Measurements from ENCODE around the gene GOLPH3.
"Not testable (repeated sequence)": the region's sequence is repeated elsewhere in the genome, so short reads cannot be mapped to it uniquely, and the experiment has no call there.

GOLPH3 gene

DNA sequence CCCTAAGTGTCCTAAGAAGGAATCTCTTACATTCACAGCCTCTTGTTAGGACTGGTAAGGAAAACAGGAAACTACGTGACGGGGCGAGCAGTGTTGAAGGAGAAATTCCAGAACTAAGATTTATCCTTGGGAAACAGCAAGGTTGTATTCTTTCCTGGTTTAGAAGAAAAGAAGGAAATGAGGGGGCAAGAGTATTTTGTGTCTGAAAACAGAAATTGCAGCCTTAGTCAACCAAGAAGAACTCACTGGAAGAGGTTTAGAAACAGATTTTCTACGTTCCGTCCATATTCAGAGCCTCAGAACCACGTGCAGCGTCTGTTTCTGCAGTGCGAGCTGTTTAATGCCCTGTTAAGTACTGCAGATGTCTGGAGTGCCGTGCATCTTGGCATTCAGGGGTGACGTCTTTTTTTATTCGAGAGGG lies 75.2 kb downstream of the GOLPH3 start:
- no peak for DNase-seq (ENCODE audit: low spot score)

- no peak for DNase-seq (ENCODE audit: low spot score)
Observed at GRCh38 chr5:32098291-32098690, 75.8 kb downstream of the GOLPH3 start.

DNA sequence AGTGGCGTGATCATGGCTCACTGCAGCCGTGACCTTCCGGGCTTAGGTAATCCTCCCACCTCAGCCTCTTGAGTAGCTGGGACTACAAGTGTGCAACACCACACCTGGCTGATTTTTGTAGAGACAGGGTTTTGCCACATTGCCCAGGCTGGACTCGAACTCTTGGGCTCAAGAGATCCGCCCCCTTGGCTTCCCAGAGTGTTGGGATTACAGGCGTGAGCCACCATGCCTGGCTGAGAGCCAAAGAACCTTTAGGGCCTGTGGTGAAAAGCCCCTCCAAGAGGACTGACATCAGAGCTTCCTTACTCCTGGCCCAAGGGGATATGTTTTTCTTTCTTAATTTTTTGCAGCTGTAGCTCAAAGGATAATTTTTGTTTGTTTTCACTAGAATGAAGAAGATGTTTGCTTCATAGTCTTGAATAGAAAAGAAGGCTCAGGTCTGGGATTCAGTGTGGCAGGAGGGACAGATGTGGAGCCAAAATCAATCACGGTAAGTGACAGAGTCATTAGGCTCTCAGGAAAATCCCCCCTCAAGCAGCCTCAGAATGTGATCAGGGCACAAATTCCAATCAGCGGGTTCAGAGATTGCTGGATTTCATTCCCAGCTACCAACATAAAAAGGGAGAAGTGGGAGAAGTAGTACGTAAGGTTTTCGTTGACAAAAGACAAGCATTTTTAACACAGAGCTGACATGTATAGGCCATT lies 77.1 kb downstream of the GOLPH3 start:
- no peak for DNase-seq (ENCODE audit: low spot score)

DNA sequence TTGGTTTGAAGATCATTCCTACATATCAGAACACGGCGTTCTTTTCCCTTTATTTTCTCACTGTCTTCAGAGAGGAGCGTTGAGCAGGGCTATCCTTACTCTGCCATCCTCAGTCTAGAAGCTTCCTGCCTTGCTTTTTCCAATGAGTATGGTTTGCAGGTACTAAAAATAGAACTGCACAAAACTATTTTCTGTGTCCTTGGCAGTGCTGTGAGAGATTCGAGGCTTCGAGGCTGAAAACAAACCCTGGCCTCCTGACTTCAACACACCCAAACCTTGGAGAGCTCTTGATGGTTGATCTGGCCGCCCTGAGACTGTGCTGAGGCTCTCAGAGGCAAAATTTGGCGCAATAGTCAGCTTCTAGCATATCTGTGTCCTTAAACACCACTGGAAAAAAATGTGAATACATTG lies 78.9 kb downstream of the GOLPH3 start:
- DNase-seq (ENCODE audit: low spot score): no peak

DNA sequence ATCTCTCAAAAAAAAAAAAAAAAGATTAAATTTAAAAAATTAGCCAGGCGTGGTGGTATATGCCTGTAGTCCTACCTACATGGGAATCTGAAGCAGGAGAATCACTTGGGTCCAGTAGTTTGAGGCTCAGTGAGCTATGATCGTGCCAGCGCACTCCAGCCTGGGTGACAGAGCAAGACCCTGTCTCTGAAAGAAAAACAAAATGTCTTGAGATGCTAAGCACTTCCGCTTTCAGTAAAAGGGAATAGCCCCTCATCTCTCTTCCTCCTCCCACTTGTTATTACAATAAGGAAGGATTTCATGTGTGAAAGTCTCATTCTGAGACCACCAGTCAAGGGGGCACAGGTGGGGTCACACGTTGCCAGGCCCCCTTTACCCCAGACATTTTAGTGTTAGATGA lies 79.4 kb downstream of the GOLPH3 start:
- no peak for DNase-seq (ENCODE audit: low spot score)

GRCh38 chr5:32092938-32093812 lies 80.9 kb downstream of the GOLPH3 start:
- DNase-seq (ENCODE audit: low spot score): peak; percentile 70

DNA sequence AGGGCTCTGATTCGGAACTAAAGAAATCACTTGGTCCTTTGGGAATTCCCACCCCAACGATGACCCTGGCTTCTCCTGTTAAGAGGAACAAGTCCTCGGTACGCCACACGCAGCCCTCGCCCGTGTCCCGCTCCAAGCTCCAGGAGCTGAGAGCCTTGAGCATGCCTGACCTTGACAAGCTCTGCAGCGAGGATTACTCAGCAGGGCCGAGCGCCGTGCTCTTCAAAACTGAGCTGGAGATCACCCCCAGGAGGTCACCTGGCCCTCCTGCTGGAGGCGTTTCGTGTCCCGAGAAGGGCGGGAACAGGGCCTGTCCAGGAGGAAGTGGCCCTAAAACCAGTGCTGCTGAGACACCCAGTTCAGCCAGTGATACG lies 83.4 kb downstream of the GOLPH3 start:
- DNase-seq (ENCODE audit: low spot score): no peak

DNA sequence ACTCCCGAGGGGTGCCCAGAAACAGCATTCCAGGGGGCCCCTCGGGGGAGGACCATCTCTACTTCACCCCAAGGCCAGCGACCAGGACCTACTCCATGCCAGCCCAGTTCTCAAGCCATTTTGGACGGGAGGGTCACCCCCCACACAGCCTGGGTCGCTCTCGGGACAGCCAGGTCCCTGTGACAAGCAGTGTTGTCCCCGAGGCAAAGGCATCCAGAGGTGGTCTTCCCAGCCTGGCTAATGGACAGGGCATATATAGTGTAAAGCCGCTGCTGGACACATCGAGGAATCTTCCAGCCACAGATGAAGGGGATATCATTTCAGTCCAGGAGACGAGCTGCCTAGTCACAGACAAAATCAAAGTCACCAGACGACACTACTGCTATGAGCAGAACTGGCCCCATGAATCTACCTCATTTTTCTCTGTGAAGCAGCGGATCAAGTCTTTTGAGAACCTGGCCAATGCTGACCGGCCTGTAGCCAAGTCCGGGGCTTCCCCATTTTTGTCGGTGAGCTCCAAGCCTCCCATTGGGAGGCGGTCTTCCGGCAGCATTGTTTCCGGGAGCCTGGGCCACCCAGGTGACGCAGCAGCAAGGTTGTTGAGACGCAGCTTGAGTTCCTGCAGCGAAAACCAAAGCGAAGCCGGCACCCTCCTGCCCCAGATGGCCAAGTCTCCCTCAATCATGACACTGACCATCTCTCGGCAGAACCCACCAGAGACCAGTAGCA lies 83.9 kb downstream of the GOLPH3 start:
- DNase-seq (ENCODE audit: low spot score): no peak

DNA sequence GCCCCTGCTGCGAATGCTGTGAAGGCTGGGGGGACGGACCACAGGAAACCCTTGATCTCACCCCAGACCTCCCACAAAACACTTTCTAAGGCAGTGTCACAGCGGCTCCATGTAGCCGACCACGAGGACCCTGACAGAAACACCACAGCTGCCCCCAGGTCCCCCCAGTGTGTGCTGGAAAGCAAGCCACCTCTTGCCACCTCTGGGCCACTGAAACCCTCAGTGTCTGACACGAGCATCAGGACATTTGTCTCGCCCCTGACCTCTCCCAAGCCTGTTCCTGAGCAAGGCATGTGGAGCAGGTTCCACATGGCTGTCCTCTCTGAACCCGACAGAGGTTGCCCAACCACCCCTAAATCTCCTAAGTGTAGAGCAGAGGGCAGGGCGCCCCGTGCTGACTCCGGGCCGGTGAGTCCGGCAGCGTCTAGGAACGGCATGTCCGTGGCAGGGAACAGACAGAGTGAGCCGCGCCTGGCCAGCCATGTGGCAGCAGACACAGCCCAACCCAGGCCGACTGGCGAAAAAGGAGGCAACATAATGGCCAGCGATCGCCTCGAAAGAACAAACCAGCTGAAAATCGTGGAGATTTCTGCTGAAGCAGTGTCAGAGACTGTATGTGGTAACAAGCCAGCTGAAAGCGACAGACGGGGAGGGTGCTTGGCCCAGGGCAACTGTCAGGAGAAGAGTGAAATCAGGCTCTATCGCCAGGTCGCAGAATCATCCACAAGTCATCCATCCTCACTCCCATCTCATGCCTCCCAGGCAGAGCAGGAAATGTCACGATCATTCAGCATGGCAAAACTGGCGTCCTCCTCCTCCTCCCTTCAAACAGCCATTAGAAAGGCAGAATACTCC lies 84.7 kb downstream of the GOLPH3 start:
- DNase-seq (ENCODE audit: low spot score): no peak

DNA sequence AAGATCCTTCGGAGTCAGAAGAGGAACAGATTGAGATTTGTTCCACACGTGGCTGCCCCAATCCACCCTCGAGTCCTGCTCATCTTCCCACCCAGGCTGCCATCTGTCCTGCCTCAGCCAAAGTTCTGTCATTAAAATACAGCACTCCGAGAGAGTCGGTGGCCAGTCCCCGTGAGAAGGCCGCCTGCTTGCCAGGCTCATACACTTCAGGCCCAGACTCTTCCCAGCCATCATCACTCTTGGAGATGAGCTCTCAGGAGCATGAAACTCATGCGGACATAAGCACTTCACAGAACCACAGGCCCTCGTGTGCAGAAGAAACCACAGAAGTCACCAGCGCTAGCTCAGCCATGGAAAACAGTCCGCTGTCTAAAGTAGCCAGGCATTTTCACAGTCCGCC lies 85.9 kb downstream of the GOLPH3 start:
- no peak for DNase-seq (ENCODE audit: low spot score)

GRCh38 chr5:32087086-32088082 lies 86.7 kb downstream of the GOLPH3 start:
- DNase-seq (ENCODE audit: low spot score): no peak

GRCh38 chr5:32083981-32084430 lies 90.1 kb downstream of the GOLPH3 start:
- DNase-seq (ENCODE audit: low spot score): no peak

GRCh38 chr5:32082701-32083100 lies 91.4 kb downstream of the GOLPH3 start:
- DNase-seq (ENCODE audit: low spot score): no peak

GRCh38 chr5:32080565-32080964 lies 93.6 kb downstream of the GOLPH3 start:
- not testable (repeated sequence) for DNase-seq (ENCODE audit: low spot score)

DNA sequence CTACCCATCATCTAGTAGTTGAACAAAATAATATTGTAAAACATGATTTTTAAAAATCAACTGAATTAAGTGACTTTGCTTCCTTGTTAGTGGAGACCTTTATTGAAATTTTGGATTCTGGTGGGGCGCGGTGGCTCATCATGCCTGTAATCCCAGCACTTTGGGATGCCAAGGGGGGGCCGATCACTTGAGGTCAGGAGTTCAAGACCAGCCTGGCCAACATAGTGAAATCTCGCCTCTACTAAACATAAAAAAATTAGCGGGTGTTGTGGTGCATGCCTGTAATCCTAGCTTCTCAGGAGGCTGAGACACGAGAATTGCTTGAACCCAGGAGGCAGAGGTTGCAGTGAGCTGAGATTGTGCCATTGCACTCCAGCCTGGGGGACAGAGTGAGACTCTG lies 95.3 kb downstream of the GOLPH3 start:
- not testable (repeated sequence) for DNase-seq (ENCODE audit: low spot score)

DNA sequence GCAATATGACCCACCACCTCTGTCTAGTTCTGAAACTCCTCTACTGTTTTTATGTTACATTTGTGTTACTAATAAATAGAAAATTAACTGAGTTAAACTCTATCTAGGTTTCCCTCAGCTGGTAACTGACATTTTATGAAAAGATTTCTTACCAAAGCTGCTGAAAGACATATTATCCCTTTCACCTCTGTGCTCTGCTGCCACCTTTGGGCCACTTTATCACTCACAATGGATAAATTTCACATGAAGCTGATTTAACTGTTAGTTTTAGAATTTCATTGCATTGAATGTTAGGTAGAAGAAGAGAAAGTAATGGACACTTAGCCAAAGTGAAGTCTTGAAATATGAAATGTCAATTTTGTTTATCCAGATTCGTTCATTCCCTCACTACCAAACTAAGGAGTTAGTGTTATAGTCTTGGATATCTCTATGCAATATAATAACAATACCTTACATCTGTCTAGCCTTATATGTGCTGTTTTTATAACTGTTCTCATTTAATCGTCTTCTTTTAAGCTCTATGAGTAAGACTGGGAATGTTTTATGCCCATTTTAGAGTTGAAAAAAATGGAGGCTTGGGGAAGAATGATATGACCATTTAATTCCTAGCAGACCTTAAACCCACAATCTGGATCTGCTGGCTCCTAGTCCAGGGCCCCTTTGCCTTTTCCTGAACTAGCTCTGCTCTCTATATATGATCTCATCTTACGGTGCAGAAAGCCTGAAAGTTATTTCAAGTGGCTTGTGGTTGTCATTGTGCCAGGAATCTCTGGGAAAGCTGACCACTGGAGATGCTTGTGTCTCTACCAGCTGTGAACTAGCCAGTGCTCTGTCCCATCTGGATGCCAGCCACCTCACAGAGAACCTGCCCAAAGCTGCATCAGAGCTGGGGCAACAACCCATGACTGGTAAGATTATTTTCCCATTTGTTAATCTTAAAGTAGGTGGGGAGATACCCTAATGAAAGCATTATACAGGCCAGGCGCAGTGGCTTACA lies 97.1 kb downstream of the GOLPH3 start:
- DNase-seq (ENCODE audit: low spot score): peak; percentile 24

Data from CD4-positive, alpha-beta T cell treated with Interleukin-2 at 100 ng/mL for 4 hours (primary cell).